ENCODE data around the gene HEATR5A. TPM values are rescaled to one million over a fixed set of nuclear protein-coding genes. Genes with fewer than 3 reads are reported as not detected.

Gene HEATR5A
- total RNA-seq, 1 donor from 2014 or later = 14.1 TPM

DNA sequence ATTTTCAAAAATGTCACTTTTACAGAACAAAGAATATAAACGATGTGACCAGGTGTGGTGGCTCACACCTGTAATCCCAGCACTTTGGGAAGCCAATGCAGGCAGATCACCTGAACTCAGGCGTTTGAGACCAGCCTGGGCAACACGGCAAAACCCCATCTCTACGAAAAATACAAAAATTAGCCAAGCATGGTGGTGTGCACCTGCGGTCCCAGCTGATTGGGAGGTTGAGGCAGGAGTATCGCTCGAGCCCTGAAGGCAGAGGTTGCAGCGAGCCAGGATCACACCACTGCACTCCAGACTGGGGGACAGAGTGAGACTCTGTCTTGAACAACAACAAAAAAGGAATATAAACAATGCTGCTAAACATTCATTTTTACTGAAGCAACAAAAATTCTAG lies 15.2 kb downstream of the HEATR5A start:
- no peak for DNase-seq
- TF ChIP-seq, protein P1, sequence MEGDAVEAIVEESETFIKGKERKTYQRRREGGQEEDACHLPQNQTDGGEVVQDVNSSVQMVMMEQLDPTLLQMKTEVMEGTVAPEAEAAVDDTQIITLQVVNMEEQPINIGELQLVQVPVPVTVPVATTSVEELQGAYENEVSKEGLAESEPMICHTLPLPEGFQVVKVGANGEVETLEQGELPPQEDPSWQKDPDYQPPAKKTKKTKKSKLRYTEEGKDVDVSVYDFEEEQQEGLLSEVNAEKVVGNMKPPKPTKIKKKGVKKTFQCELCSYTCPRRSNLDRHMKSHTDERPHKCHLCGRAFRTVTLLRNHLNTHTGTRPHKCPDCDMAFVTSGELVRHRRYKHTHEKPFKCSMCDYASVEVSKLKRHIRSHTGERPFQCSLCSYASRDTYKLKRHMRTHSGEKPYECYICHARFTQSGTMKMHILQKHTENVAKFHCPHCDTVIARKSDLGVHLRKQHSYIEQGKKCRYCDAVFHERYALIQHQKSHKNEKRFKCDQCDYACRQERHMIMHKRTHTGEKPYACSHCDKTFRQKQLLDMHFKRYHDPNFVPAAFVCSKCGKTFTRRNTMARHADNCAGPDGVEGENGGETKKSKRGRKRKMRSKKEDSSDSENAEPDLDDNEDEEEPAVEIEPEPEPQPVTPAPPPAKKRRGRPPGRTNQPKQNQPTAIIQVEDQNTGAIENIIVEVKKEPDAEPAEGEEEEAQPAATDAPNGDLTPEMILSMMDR (IDR thresholded peaks at IDR 0.05; ENCODE audit: partially characterized antibody, unreplicated experiment) = no peak
- Mint-ChIP-seq H3K4me1 (ENCODE audit: low read depth, unreplicated experiment) (peaks cover 4% of the 10 kb centered on the region), H3K36me3 (ENCODE audit: unreplicated experiment) (no peaks in the 10 kb centered on the region), H3K9me3 (ENCODE audit: unreplicated experiment) (no peaks in the 10 kb centered on the region), H3K4me3 (ENCODE audit: unreplicated experiment) (no peak overlapping the region), H3K27me3 (ENCODE audit: unreplicated experiment) (no peaks in the 10 kb centered on the region), H3K27ac (ENCODE audit: unreplicated experiment) (no peak overlapping the region)

DNA sequence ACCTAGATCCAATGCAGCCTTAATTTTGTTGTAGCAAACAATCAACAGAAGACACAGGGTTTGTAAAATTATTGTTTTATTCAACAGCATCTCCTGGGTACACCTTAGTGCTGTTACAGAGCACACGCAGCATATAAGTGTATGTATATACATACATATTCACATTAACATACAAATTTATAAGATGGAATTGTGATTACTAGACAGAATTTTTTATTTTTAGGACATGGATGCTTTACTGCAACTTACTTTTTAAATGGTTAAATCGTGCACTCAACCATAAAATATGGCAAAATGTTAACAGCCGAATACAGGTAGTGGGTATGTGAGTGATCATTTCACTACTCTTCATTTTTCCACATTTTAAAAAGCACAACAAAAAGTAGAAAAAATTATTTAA lies 16.6 kb downstream of the HEATR5A start:
- H3K9me3 Mint-ChIP-seq (ENCODE audit: unreplicated experiment) = no peaks in the 10 kb centered on the region
- no peak for DNase-seq
- no peak overlapping the region for H3K4me3 Mint-ChIP-seq (ENCODE audit: unreplicated experiment)
- H3K27me3 Mint-ChIP-seq (ENCODE audit: unreplicated experiment) = no peaks in the 10 kb centered on the region
- peaks cover 4% of the 10 kb centered on the region for H3K4me1 Mint-ChIP-seq (ENCODE audit: low read depth, unreplicated experiment)
- no peaks in the 10 kb centered on the region for H3K36me3 Mint-ChIP-seq (ENCODE audit: unreplicated experiment)
- TF ChIP-seq, protein P1 (IDR thresholded peaks at IDR 0.05; ENCODE audit: partially characterized antibody, unreplicated experiment) = no peak
- no peak overlapping the region for H3K27ac Mint-ChIP-seq (ENCODE audit: unreplicated experiment)

DNA sequence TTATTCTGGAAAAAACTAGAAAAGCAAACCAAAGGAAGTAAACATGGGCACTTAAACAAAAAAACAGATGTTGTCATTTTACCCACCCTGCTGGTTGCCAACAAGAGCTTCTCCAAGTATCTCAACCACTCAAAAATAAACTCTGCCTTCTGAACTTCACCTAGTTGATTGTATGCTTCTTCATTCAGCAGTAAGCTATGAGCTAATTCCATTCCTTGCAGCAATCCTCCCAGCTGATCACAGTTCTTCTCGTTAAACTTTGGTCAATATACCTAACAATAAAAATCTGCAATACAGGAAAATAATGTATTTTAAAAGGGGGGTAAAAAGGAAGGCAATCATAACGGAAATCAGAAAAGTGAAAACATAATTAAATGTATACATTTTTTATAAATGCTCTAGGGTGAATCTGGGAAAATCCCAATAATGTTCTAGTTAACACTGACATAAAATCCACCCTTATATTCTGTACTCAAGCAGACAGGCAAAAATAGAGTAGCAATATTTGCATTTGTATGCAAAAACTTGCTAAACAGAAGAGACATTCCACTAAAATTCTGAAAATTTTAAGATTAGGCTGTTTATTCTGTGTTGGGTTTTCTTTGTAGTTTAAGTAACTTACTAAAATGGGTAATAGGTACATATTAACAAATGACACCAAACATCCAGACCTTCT lies 17.4 kb downstream of the HEATR5A start:
- Mint-ChIP-seq H3K4me1 (ENCODE audit: low read depth, unreplicated experiment) (peaks cover 4% of the 10 kb centered on the region), H3K4me3 (ENCODE audit: unreplicated experiment) (no peak overlapping the region), H3K27me3 (ENCODE audit: unreplicated experiment) (no peaks in the 10 kb centered on the region), H3K27ac (ENCODE audit: unreplicated experiment) (no peak overlapping the region), H3K9me3 (ENCODE audit: unreplicated experiment) (no peaks in the 10 kb centered on the region), H3K36me3 (ENCODE audit: unreplicated experiment) (no peaks in the 10 kb centered on the region)
- TF ChIP-seq, protein P1 (IDR thresholded peaks at IDR 0.05; ENCODE audit: partially characterized antibody, unreplicated experiment) = no peak
- no peak for DNase-seq

DNA sequence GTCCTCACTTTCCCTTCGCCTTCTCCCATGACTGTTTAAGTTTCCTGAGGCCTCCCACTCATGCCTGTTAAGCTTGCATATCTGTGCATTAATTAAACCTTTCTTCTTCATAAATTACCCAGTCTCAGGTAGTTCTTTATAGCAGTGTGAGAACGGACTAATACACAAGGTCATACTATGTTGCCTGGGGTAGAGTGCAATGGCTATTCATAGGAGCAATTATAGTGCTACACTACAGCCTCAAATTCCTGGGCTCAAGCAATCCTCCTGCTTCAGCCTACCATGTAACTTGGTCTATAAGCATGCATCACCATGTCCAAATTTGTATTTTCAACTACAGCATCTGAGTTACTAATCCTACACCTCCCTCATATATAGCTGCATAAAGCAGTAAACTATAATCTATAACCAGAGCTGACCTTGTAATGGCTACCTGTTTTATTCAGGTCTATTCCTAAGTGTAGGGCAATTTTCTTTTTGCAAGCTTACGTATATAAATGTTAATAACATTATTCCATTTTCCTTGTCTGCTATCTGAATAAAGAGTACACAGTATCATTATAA lies 18.9 kb downstream of the HEATR5A start:
- TF ChIP-seq, protein P1 (IDR thresholded peaks at IDR 0.05; ENCODE audit: partially characterized antibody, unreplicated experiment) = no peak
- Mint-ChIP-seq H3K27me3 (ENCODE audit: unreplicated experiment) (no peaks in the 10 kb centered on the region), H3K4me3 (ENCODE audit: unreplicated experiment) (no peak overlapping the region), H3K27ac (ENCODE audit: unreplicated experiment) (no peak overlapping the region), H3K4me1 (ENCODE audit: low read depth, unreplicated experiment) (peaks cover 4% of the 10 kb centered on the region), H3K36me3 (ENCODE audit: unreplicated experiment) (no peaks in the 10 kb centered on the region), H3K9me3 (ENCODE audit: unreplicated experiment) (no peaks in the 10 kb centered on the region)
- no peak for DNase-seq

DNA sequence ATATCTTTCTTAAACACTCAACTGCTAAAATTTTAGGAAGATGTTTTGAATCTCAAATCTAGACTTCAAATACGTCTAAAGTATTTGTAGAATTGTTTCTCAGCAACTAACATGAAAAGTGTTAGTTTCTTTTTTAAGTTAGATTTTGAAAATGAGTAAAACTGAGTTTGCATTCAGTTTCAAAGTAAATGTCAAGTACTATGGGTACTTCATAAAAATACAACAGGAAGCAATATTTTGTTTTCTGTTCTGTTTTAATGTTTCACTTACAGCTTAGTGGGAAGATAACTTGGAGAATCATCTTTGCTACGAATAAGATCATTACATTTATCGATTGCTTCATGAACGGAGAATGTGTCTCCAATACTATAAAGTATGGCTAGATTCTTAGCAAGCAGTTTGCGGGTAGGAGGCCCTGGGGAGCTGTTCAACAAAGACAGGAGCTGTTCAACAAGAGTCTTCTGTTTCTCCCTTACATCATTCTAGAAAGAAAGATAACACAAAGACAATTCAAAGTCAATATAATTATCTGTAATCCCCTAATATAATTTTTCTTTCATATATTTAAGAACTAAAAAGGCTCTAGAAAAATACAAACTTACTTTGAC lies 20.2 kb downstream of the HEATR5A start:
- TF ChIP-seq, protein P1 (IDR thresholded peaks at IDR 0.05; ENCODE audit: partially characterized antibody, unreplicated experiment) = no peak
- Mint-ChIP-seq H3K27ac (ENCODE audit: unreplicated experiment) (no peak overlapping the region), H3K27me3 (ENCODE audit: unreplicated experiment) (no peaks in the 10 kb centered on the region), H3K36me3 (ENCODE audit: unreplicated experiment) (no peaks in the 10 kb centered on the region), H3K4me3 (ENCODE audit: unreplicated experiment) (no peak overlapping the region), H3K9me3 (ENCODE audit: unreplicated experiment) (no peaks in the 10 kb centered on the region), H3K4me1 (ENCODE audit: low read depth, unreplicated experiment) (no peaks in the 10 kb centered on the region)
- DNase-seq = no peak

Measured in glutamatergic neuron (in vitro differentiated cells).